ENCODE results near the gene TBC1D16. TPM values are rescaled to one million over a fixed set of nuclear protein-coding genes. Genes with fewer than 3 reads are reported as not detected.

The TBC1D16 gene
- total and polyA plus RNA-seq, 10 of the 15 experiments (the other 5 are each of a cell fraction or from before 2014, with no cell fraction given): 0.01 to 0.13 (median 0.06) TPM; not detected in 3

GRCh38 chr17:80061421-80061820 lies 25.7 kb upstream of the TBC1D16 start:
- Histone ChIP-seq H3K27ac (ENCODE audit: control insufficient read depth, insufficient read depth) (no peak overlapping the region), H2AFZ (ENCODE audit: control insufficient read depth, low read depth, low read length) (no peak overlapping the region), H3K9ac (ENCODE audit: control insufficient read depth, insufficient read depth, low read length) (no peak overlapping the region), H3K9me3 (replicated peaks; ENCODE audit: control insufficient read depth, insufficient read depth, low read length) (no peaks in the 10 kb centered on the region), H3K4me2 (ENCODE audit: control insufficient read depth, insufficient read depth) (no peak overlapping the region), H3K27me3 (replicated peaks in 1 of 2; ENCODE audit: control insufficient read depth in 2 of 2, insufficient read depth in 2 of 2, low read length in 1 of 2) (no peaks in the 10 kb centered on the region), H3K36me3 (ENCODE audit: control insufficient read depth in 2 of 2, insufficient read depth in 2 of 2, low read length in 1 of 2) (no peaks in the 10 kb centered on the region), H3K79me2 (ENCODE audit: control insufficient read depth, insufficient read depth, low read length) (no peaks in the 10 kb centered on the region), H3K4me3 (no peak overlapping the region), H3K4me1 (ENCODE audit: control insufficient read depth, insufficient read depth, low read length) (no peaks in the 10 kb centered on the region), H4K20me1 (ENCODE audit: control insufficient read depth, insufficient read depth) (no peaks in the 10 kb centered on the region)
- BruUV-seq (replicated peaks): no TSS peak
- no peak for ATAC-seq
- TF ChIP-seq JUNB (IDR thresholded peaks at IDR 0.05): no peak
- TF ChIP-seq SUZ12 (IDR thresholded peaks at IDR 0.05; ENCODE audit: unreplicated experiment): no peak
- TF ChIP-seq ZNF274 (IDR thresholded peaks at IDR 0.05; ENCODE audit: insufficient read depth, insufficient read length): no peak
- no peak for TF ChIP-seq EP300 (IDR thresholded peaks at IDR 0.05; ENCODE audit: borderline replicate concordance in 1 of 2, control insufficient read depth in 1 of 2, low read depth in 2 of 2, low read length in 2 of 2)
- TF ChIP-seq ATF2 (IDR thresholded peaks at IDR 0.05; ENCODE audit: low read length): no peak
- no peak for TF ChIP-seq SIN3A (IDR thresholded peaks at IDR 0.05; ENCODE audit: low read depth, low read length)
- TF ChIP-seq FOS (IDR thresholded peaks at IDR 0.05; ENCODE audit: borderline replicate concordance, extremely low read depth, insufficient read length): no peak
- TF ChIP-seq FOXK2 (IDR thresholded peaks at IDR 0.05): no peak
- TF ChIP-seq ETV6 (conservative IDR thresholded peaks at IDR 0.05 in 1 of 2, IDR thresholded peaks at IDR 0.05 in 1 of 2; ENCODE audit: borderline replicate concordance in 1 of 2, low read depth in 1 of 2): no peak
- no peak for TF ChIP-seq RAD51 (IDR thresholded peaks at IDR 0.05)
- TF ChIP-seq BCL3 (IDR thresholded peaks at IDR 0.05; ENCODE audit: borderline replicate concordance, insufficient read depth, low read depth, low read length, poor library complexity, severe bottlenecking): no peak
- TF ChIP-seq STAT3 (IDR thresholded peaks at IDR 0.05; ENCODE audit: low read depth, low read length): no peak
- no peak for TF ChIP-seq SMC3 (IDR thresholded peaks at IDR 0.05; ENCODE audit: borderline replicate concordance, low read length)
- no peak for TF ChIP-seq RELA (IDR thresholded peaks at IDR 0.05; ENCODE audit: borderline replicate concordance, partially characterized antibody)
- no peak for TF ChIP-seq EED (IDR thresholded peaks at IDR 0.05; ENCODE audit: low read depth)
- no peak for TF ChIP-seq SMARCA5 (IDR thresholded peaks at IDR 0.05)
- TF ChIP-seq RELB (IDR thresholded peaks at IDR 0.05; ENCODE audit: low read depth): no peak
- no peak for TF ChIP-seq RB1 (IDR thresholded peaks at IDR 0.05; ENCODE audit: borderline replicate concordance)
- TF ChIP-seq LARP7 (IDR thresholded peaks at IDR 0.05): no peak
- no peak for FAIRE-seq
- in situ Hi-C loops (cut with MboI) (no loop called here), intact Hi-C loops (cut with micrococcal nuclease; ENCODE audit: unreplicated experiment) (no loop called here)
- SMC1A ChIA-PET (ENCODE audit: uncharacterized antibody, unreplicated experiment): no interaction called here
- CTCF ChIA-PET: no interaction called here
- POLR2A ChIA-PET: no interaction called here
- no peak for DNase-seq (ENCODE audit: low read depth, low spot score)
- RAD21 ChIA-PET (ENCODE audit: unreplicated experiment): interaction anchor here (0.6 kb wide), 1 partner anchor 1301 kb away, joined by 3 read pairs; no protein-coding TSS in a partner anchor
- 27% methylated on average over 12 of the region's 12 CpGs for WGBS (ENCODE audit: insufficient coverage, insufficient replicate concordance, low lambda C conversion rate, missing lambda C conversion rate)

All from GM12878 (cell line).